CD4-positive, alpha-beta T cell treated with Interleukin-10 for 1 hour (primary cell): Measurements from ENCODE around the gene CYP2C18.
"Not testable (repeated sequence)": the region's sequence is repeated elsewhere in the genome, so short reads cannot be mapped to it uniquely, and the experiment has no call there.

Experiments used
- DNase-seq: peaks from one replicate; pipeline ENCODE4 v3.0.0-alpha.2; 2020

The CYP2C18 gene

GRCh38 chr10:94747838-94748237, 64.3 kb downstream of the CYP2C18 start:
- DNase-seq, result no peak

GRCh38 chr10:94757916-94758315, 74.4 kb downstream of the CYP2C18 start:
- DNase-seq, result no peak

DNA sequence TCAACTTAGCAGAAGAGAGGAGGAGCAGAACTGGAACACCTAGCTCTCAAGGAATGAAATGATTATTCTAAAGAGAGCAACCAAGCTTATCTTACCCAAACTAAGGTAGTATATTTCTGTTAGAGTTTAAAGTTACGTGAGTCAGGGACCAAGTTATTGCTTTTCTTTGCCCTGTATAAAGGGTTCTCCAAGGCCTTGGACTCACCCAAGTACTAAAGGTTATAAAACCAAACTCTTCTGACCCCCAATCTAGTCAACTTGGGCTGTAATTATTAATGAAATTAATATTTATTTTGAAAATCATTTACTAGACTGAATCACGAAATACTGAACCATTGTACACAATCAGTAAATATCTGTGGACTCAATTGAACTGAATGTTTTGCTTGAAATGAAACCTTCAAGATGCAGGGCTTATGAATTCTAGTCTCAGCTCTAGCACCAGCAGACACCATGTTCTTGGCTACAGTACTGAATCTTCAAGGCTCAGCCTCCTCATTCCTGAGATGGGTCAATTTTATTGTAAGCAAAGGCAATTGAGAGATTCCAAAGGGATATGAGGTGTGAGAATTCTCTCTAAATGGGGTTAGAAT, 77.2 kb downstream of the CYP2C18 start:
- DNase-seq, result no peak

- no peak for DNase-seq
Measured at GRCh38 chr10:94762393-94762792, 78.9 kb downstream of the CYP2C18 start, which contains the start of gene CYP2C19. CYP2C19 (plus strand) TSS chr10:94762681; CDS start chr10:94762706, 25 bp downstream.

- not testable (repeated sequence) for DNase-seq
Measured at GRCh38 chr10:94775425-94775824, 91.9 kb downstream of the CYP2C18 start.

- DNase-seq, result no peak
Measured at GRCh38 chr10:94777886-94778458, 94.4 kb downstream of the CYP2C18 start.

DNA sequence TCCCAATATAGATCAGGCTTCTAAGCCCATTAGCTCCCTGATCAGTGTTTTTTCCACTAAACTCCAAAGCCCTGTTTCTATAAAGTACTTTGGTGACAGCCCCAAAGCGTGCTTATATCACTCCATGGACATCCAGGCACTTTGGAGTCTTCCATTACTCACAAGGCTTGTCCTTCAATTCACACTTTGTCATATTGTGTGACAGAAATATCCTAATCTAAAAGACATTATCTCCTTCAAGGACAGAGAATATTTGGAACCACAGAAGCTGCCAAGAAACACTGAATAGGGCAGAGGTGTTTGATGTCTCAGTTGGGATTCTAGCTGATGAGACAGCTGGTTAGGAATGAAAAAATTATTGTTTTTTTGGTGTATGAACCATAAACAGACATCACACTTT, 97.3 kb downstream of the CYP2C18 start:
- DNase-seq, result no peak

DNA sequence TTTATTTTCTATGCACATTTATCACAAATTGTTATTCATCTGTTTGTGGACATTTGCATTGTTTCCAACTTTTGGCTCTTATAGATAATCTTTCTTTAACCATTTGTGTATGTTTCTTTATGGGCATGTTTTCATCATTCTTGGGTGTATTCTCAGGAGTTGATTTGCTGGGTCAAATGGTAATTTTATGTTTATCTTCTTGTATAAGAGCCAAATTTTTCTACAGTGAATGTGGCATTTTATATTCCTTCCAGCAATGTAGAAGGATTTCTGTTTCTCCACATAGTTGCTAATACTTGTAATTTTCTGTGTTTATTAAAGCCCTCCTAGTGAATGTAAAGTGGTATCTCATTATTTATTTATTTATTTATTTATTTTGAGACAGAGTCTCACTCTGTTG, 100.7 kb downstream of the CYP2C18 start:
- no peak for DNase-seq

DNA sequence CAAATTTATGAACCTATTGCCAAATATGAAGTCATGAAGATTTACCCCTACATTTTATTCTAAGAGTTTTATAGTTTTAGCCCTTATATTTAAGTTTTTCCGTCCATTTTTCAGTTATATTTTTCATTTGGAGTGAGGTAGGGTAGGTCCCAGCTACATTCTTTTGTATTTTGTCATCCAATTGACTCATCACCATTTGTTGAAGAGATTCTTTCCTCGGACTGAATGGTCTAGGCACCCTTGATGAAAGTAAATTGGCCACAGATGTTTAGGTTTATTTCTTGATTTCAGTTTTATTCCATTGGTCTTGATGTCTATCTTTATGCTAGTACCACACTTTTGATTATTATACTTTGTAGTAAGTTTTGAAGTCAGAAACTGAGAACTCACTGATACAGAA, 101.7 kb downstream of the CYP2C18 start:
- DNase-seq, result no peak
